Measurements from ENCODE around the gene GRK6. TPM values are rescaled to one million over a fixed set of nuclear protein-coding genes. Genes with fewer than 3 reads are reported as not detected.

GRK6 gene
- total RNA-seq, 1 donor, result 19.2 TPM

GRCh38 chr5:177455661-177456590, 29.4 kb downstream of the GRK6 start:
- H3K4me2 ChIP-seq (ENCODE audit: insufficient read depth, low read length), result peak overlapping the region; percentile 84

GRCh38 chr5:177456591-177456964, 30.1 kb downstream of the GRK6 start:
- Histone ChIP-seq H2AFZ (ENCODE audit: low read length) (no peak overlapping the region), H3K4me2 (ENCODE audit: insufficient read depth, low read length) (no peak overlapping the region), H3K36me3 (ENCODE audit: insufficient read depth, low read length) (peaks cover 44% of the 10 kb centered on the region), H4K20me1 (ENCODE audit: insufficient read depth, low read length) (peaks cover 72% of the 10 kb centered on the region), H3K4me1 (ENCODE audit: insufficient read depth, low read length) (peaks cover 19% of the 10 kb centered on the region), H3K27ac (ENCODE audit: low read depth, low read length) (no peak overlapping the region), H3K27me3 (ENCODE audit: insufficient read depth, low read length) (no peaks in the 10 kb centered on the region), H3K4me3 (ENCODE audit: insufficient read depth, low read length) (no peak overlapping the region), H3K79me2 (ENCODE audit: insufficient read depth, low read length) (no peaks in the 10 kb centered on the region), H3K9me3 (ENCODE audit: low read depth, low read length) (no peaks in the 10 kb centered on the region)
- no peak for TF ChIP-seq CTCF (IDR thresholded peaks at IDR 0.05; ENCODE audit: extremely low read depth, low read depth, low read length)
- no peak for DNase-seq (ENCODE audit: insufficient read length, low spot score, missing footprints)

More at GRCh38 chr5:177455661-177456590, 29.4 kb downstream of the GRK6 start:
- Histone ChIP-seq H3K27ac (ENCODE audit: low read depth, low read length) (no peak overlapping the region), H2AFZ (ENCODE audit: low read length) (no peak overlapping the region), H4K20me1 (ENCODE audit: insufficient read depth, low read length) (peaks cover 72% of the 10 kb centered on the region), H3K79me2 (ENCODE audit: insufficient read depth, low read length) (no peaks in the 10 kb centered on the region), H3K9me3 (ENCODE audit: low read depth, low read length) (no peaks in the 10 kb centered on the region), H3K36me3 (ENCODE audit: insufficient read depth, low read length) (peaks cover 40% of the 10 kb centered on the region), H3K4me1 (ENCODE audit: insufficient read depth, low read length) (peaks cover 19% of the 10 kb centered on the region), H3K4me3 (ENCODE audit: insufficient read depth, low read length) (peak overlapping the region; percentile 66), H3K27me3 (ENCODE audit: insufficient read depth, low read length) (no peaks in the 10 kb centered on the region)
- peak; percentile 100 for DNase-seq (ENCODE audit: insufficient read length, low spot score, missing footprints)
- TF ChIP-seq CTCF (IDR thresholded peaks at IDR 0.05; ENCODE audit: extremely low read depth, low read depth, low read length), result peak; percentile 74

- Histone ChIP-seq H3K27me3 (ENCODE audit: insufficient read depth, low read length) (no peaks in the 10 kb centered on the region), H3K27ac (ENCODE audit: low read depth, low read length) (no peak overlapping the region), H3K9me3 (ENCODE audit: low read depth, low read length) (no peaks in the 10 kb centered on the region), H2AFZ (ENCODE audit: low read length) (no peak overlapping the region), H3K4me2 (ENCODE audit: insufficient read depth, low read length) (no peak overlapping the region), H3K4me3 (ENCODE audit: insufficient read depth, low read length) (no peak overlapping the region), H4K20me1 (ENCODE audit: insufficient read depth, low read length) (peaks cover 70% of the 10 kb centered on the region), H3K4me1 (ENCODE audit: insufficient read depth, low read length) (peaks cover 19% of the 10 kb centered on the region), H3K79me2 (ENCODE audit: insufficient read depth, low read length) (no peaks in the 10 kb centered on the region), H3K36me3 (ENCODE audit: insufficient read depth, low read length) (peaks cover 44% of the 10 kb centered on the region)
- peak; percentile 60 for TF ChIP-seq CTCF (IDR thresholded peaks at IDR 0.05; ENCODE audit: extremely low read depth, low read depth, low read length)
- peak; percentile 100 for DNase-seq (ENCODE audit: insufficient read length, low spot score, missing footprints)
These were observed 30.7 kb downstream of the GRK6 start for GRCh38 chr5:177456976-177457851.

Measured in osteoblast (primary cell).